SJCRH30 (cell line): Measurements from ENCODE around the gene DGKG. TPM values are rescaled to one million over a fixed set of nuclear protein-coding genes. Genes with fewer than 3 reads are reported as not detected.

Experiments used
- DNase-seq, 2 experiments: peaks; one replicate each; pipeline ENCODE4 v3.0.0-alpha.2; 2015 to 2020
- H3K27ac ChIP-seq: fragments of 250-450 bp; sonication (Bioruptor Pico); 2 replicates; pipeline ENCODE4 v1.5.1; 2020; ENCODE audit warnings: mild to moderate bottlenecking, moderate library complexity
- H3K27me3 ChIP-seq: fragments of 250-450 bp; sonication (Bioruptor Pico); 2 replicates; pipeline ENCODE4 v1.5.1; 2020; ENCODE audit warnings: mild to moderate bottlenecking, moderate library complexity
- H3K36me3 ChIP-seq: fragments of 250-450 bp; sonication (Bioruptor Pico); 2 replicates; pipeline ENCODE4 v1.5.1; 2020; ENCODE audit warnings: mild to moderate bottlenecking, moderate library complexity
- H3K4me1 ChIP-seq: fragments of 250-450 bp; sonication (Bioruptor Pico); 2 replicates; pipeline ENCODE4 v1.5.1; 2020; ENCODE audit warnings: mild to moderate bottlenecking, moderate library complexity
- H3K4me3 ChIP-seq: fragments of 250-450 bp; sonication (Bioruptor Pico); 2 replicates; pipeline ENCODE4 v1.5.1; 2020; ENCODE audit warnings: mild to moderate bottlenecking, moderate library complexity
- H3K9me3 ChIP-seq: fragments of 250-450 bp; sonication (Bioruptor Pico); replicated peaks from 2 replicates; pipeline ENCODE4 v1.5.1; 2020; ENCODE audit warnings: mild to moderate bottlenecking, moderate library complexity
- total RNA-seq: library from RNA; depleted of rRNA; stranded (reverse); fragments of >200 nt; shearing (Covaris generic); gene quantifications from 2 replicates; pipeline ENCODE4 v1.2.3, GENCODE V29; 2014

Gene DGKG
- total RNA-seq, 1 experiment from 2014 or later: 0.08 TPM

- no peaks in the 10 kb centered on the region for H3K4me1 ChIP-seq
- H3K27ac ChIP-seq: no peak overlapping the region
- no peaks in the 10 kb centered on the region for H3K9me3 ChIP-seq
- no peaks in the 10 kb centered on the region for H3K27me3 ChIP-seq
- H3K4me3 ChIP-seq: no peak overlapping the region
- H3K36me3 ChIP-seq: no peaks in the 10 kb centered on the region
- DNase-seq: no peak
Observed at GRCh38 chr3:186187401-186188275, 174.4 kb downstream of the DGKG start.

GRCh38 chr3:186185194-186185787, 176.7 kb downstream of the DGKG start:
- Histone ChIP-seq H3K27ac (no peak overlapping the region), H3K9me3 (no peaks in the 10 kb centered on the region), H3K4me1 (no peaks in the 10 kb centered on the region)

GRCh38 chr3:186184021-186184420, 178.0 kb downstream of the DGKG start:
- DNase-seq: no peak
- H3K36me3 ChIP-seq: no peaks in the 10 kb centered on the region
- H3K9me3 ChIP-seq: no peaks in the 10 kb centered on the region
- no peak overlapping the region for H3K4me3 ChIP-seq
- H3K27ac ChIP-seq: no peak overlapping the region
- H3K4me1 ChIP-seq: no peaks in the 10 kb centered on the region
- H3K27me3 ChIP-seq: no peaks in the 10 kb centered on the region

More at GRCh38 chr3:186185194-186185787, 176.7 kb downstream of the DGKG start:
- Histone ChIP-seq H3K36me3 (no peaks in the 10 kb centered on the region), H3K27me3 (no peaks in the 10 kb centered on the region), H3K4me3 (no peak overlapping the region)
- DNase-seq: no peak

GRCh38 chr3:186182850-186183249, 179.2 kb downstream of the DGKG start:
- Histone ChIP-seq H3K4me3 (no peak overlapping the region), H3K27ac (no peak overlapping the region), H3K9me3 (no peaks in the 10 kb centered on the region), H3K27me3 (no peaks in the 10 kb centered on the region), H3K36me3 (no peaks in the 10 kb centered on the region), H3K4me1 (no peaks in the 10 kb centered on the region)
- DNase-seq: no peak

- Histone ChIP-seq H3K4me3 (no peak overlapping the region), H3K9me3 (no peaks in the 10 kb centered on the region), H3K27me3 (no peaks in the 10 kb centered on the region), H3K27ac (no peak overlapping the region), H3K4me1 (no peaks in the 10 kb centered on the region), H3K36me3 (no peaks in the 10 kb centered on the region)
- DNase-seq: no peak
Observed at GRCh38 chr3:186181901-186182300, 180.1 kb downstream of the DGKG start.

- no peak for DNase-seq
- Histone ChIP-seq H3K27me3 (no peaks in the 10 kb centered on the region), H3K27ac (no peak overlapping the region), H3K9me3 (no peaks in the 10 kb centered on the region), H3K36me3 (no peaks in the 10 kb centered on the region), H3K4me1 (no peaks in the 10 kb centered on the region), H3K4me3 (no peak overlapping the region)
Observed at GRCh38 chr3:186180891-186181481, 181.0 kb downstream of the DGKG start.

GRCh38 chr3:186180151-186180550, 181.9 kb downstream of the DGKG start:
- no peaks in the 10 kb centered on the region for H3K4me1 ChIP-seq
- H3K27ac ChIP-seq: no peak overlapping the region
- no peak for DNase-seq

GRCh38 chr3:186178412-186178811, 183.6 kb downstream of the DGKG start:
- H3K4me1 ChIP-seq: no peaks in the 10 kb centered on the region
- H3K27ac ChIP-seq: no peak overlapping the region
- no peaks in the 10 kb centered on the region for H3K9me3 ChIP-seq
- no peaks in the 10 kb centered on the region for H3K36me3 ChIP-seq
- H3K4me3 ChIP-seq: no peak overlapping the region
- DNase-seq: no peak
- H3K27me3 ChIP-seq: no peaks in the 10 kb centered on the region

More at GRCh38 chr3:186180151-186180550, 181.9 kb downstream of the DGKG start:
- Histone ChIP-seq H3K4me3 (no peak overlapping the region), H3K27me3 (no peaks in the 10 kb centered on the region), H3K9me3 (no peaks in the 10 kb centered on the region), H3K36me3 (no peaks in the 10 kb centered on the region)

- Histone ChIP-seq H3K27ac (no peak overlapping the region), H3K36me3 (no peaks in the 10 kb centered on the region), H3K4me1 (no peaks in the 10 kb centered on the region), H3K9me3 (no peaks in the 10 kb centered on the region), H3K4me3 (no peak overlapping the region), H3K27me3 (no peaks in the 10 kb centered on the region)
- DNase-seq: no peak
Observed at GRCh38 chr3:186176373-186176990, 185.6 kb downstream of the DGKG start.

- no peak for DNase-seq
- Histone ChIP-seq H3K27ac (no peak overlapping the region), H3K36me3 (no peaks in the 10 kb centered on the region)
Observed at GRCh38 chr3:186173224-186173815, 188.7 kb downstream of the DGKG start.

GRCh38 chr3:186172353-186172752, 189.7 kb downstream of the DGKG start:
- DNase-seq: no peak
- no peak overlapping the region for H3K4me3 ChIP-seq
- no peak overlapping the region for H3K27ac ChIP-seq
- no peaks in the 10 kb centered on the region for H3K27me3 ChIP-seq
- no peaks in the 10 kb centered on the region for H3K4me1 ChIP-seq
- H3K9me3 ChIP-seq: no peaks in the 10 kb centered on the region
- no peaks in the 10 kb centered on the region for H3K36me3 ChIP-seq

More at GRCh38 chr3:186173224-186173815, 188.7 kb downstream of the DGKG start:
- H3K4me3 ChIP-seq: no peak overlapping the region
- no peaks in the 10 kb centered on the region for H3K4me1 ChIP-seq
- H3K27me3 ChIP-seq: no peaks in the 10 kb centered on the region
- no peaks in the 10 kb centered on the region for H3K9me3 ChIP-seq

- H3K9me3 ChIP-seq: no peaks in the 10 kb centered on the region
- H3K4me3 ChIP-seq: no peak overlapping the region
- no peak overlapping the region for H3K27ac ChIP-seq
- H3K4me1 ChIP-seq: peaks cover 5% of the 10 kb centered on the region
- H3K27me3 ChIP-seq: no peaks in the 10 kb centered on the region
- H3K36me3 ChIP-seq: no peaks in the 10 kb centered on the region
- no peak for DNase-seq
Observed at GRCh38 chr3:186171521-186171920, 190.5 kb downstream of the DGKG start.

- DNase-seq: no peak
- Histone ChIP-seq H3K4me1 (peaks cover 15% of the 10 kb centered on the region), H3K27ac (no peak overlapping the region), H3K36me3 (no peaks in the 10 kb centered on the region), H3K27me3 (no peaks in the 10 kb centered on the region), H3K4me3 (no peak overlapping the region), H3K9me3 (no peaks in the 10 kb centered on the region)
Observed at GRCh38 chr3:186170516-186170915, 191.5 kb downstream of the DGKG start.

GRCh38 chr3:186169379-186169778, 192.7 kb downstream of the DGKG start:
- Histone ChIP-seq H3K4me1 (peaks cover 22% of the 10 kb centered on the region), H3K27me3 (no peaks in the 10 kb centered on the region), H3K36me3 (no peaks in the 10 kb centered on the region), H3K4me3 (no peak overlapping the region), H3K9me3 (no peaks in the 10 kb centered on the region), H3K27ac (no peak overlapping the region)
- DNase-seq: no peak
